Common myeloid progenitor, CD34-positive (primary cell): ENCODE results near the gene OSGIN1.
A peak's percentile ranks its signal among the peaks of the same experiment; 100 is the strongest.

Experiments
- CTCF ChIA-PET: fragments of 350-600 bp; sonication (Branson Sonifier 250); formaldehyde crosslinking; loops from one replicate; lab custom pipeline; 2021; ENCODE audit warnings: antibody characterized with exemption; lab: Charles Lee
- POLR2A ChIA-PET: fragments of 350-600 bp; sonication (Branson Sonifier 250); formaldehyde crosslinking; loops from one replicate; lab custom pipeline; 2021; ENCODE audit warnings: antibody characterized with exemption; lab: Charles Lee
- DNase-seq, 3 donors: peaks; one replicate each; pipeline versions ENCODE4 v3.0.0 to v3.0.0-alpha.2; 2013
- H3K27ac ChIP-seq, 2 experiments: 1 replicate in 1 of 2; 2 replicates in 1 of 2; pipeline ENCODE4 v1.7.0; 2013; ENCODE audit warnings: inconsistent platforms in 2 of 2, low read length in 2 of 2, mild to moderate bottlenecking in 2 of 2, low read depth in 1 of 2, moderate library complexity in 1 of 2; ENCODE audit not compliant: severe bottlenecking in 2 of 2, insufficient read depth in 1 of 2, poor library complexity in 1 of 2
- H3K27me3 ChIP-seq, 5 experiments: replicated peaks in 2 of 5; 1 replicate in 3 of 5; 2 replicates in 2 of 5; pipeline versions ENCODE4 v1.6.1 to v1.7.0; 2013; ENCODE audit warnings: low read length in 4 of 5, mild to moderate bottlenecking in 2 of 5, moderate library complexity in 2 of 5, inconsistent platforms in 1 of 5; ENCODE audit not compliant: insufficient read depth in 5 of 5, control insufficient read depth in 4 of 5
- H3K36me3 ChIP-seq, 4 experiments: 1 replicate in 2 of 4; 2 replicates in 2 of 4; pipeline versions ENCODE4 v1.6.1 to v1.7.0; 2013; ENCODE audit warnings: low read length in 3 of 4, control low read depth in 1 of 4, mild to moderate bottlenecking in 1 of 4; ENCODE audit not compliant: control insufficient read depth in 4 of 4, insufficient read depth in 4 of 4
- H3K4me1 ChIP-seq, 4 experiments: 1 replicate in 3 of 4; 2 replicates in 1 of 4; pipeline versions ENCODE4 v1.6.1 to v1.7.1; 2013; ENCODE audit warnings: low read length in 3 of 4, mild to moderate bottlenecking in 3 of 4, control low read depth in 1 of 4, inconsistent platforms in 1 of 4, moderate library complexity in 1 of 4; ENCODE audit not compliant: control insufficient read depth in 4 of 4, insufficient read depth in 4 of 4; ENCODE audit errors: control extremely low read depth in 1 of 4
- H3K4me3 ChIP-seq, 7 experiments: 1 replicate in 4 of 7; 2 replicates in 3 of 7; pipeline versions ENCODE4 v1.5.1 to v1.7.0; 2013; ENCODE audit warnings: mild to moderate bottlenecking in 7 of 7, low read length in 6 of 7, moderate library complexity in 6 of 7, inconsistent platforms in 2 of 7, low read depth in 2 of 7, control low read depth in 1 of 7; ENCODE audit not compliant: insufficient read depth in 4 of 7, control insufficient read depth in 1 of 7; ENCODE audit errors: extremely low read depth in 1 of 7
- H3K9me3 ChIP-seq, 5 experiments: 1 replicate in 4 of 5; 2 replicates in 1 of 5; pipeline versions ENCODE4 v1.6.1 to v1.7.1; 2013; ENCODE audit warnings: low read length in 4 of 5, mild to moderate bottlenecking in 2 of 5, inconsistent platforms in 1 of 5, low read depth in 1 of 5, moderate library complexity in 1 of 5; ENCODE audit not compliant: control insufficient read depth in 4 of 5, insufficient read depth in 2 of 5; ENCODE audit errors: control extremely low read depth in 1 of 5
- WGBS: methylation state at CpG from one replicate; pipeline ENCODE4 v1.1.5; 2013; ENCODE audit not compliant: insufficient coverage; 5-methylcytosine and 5-hydroxymethylcytosine counted together

Gene OSGIN1

DNA sequence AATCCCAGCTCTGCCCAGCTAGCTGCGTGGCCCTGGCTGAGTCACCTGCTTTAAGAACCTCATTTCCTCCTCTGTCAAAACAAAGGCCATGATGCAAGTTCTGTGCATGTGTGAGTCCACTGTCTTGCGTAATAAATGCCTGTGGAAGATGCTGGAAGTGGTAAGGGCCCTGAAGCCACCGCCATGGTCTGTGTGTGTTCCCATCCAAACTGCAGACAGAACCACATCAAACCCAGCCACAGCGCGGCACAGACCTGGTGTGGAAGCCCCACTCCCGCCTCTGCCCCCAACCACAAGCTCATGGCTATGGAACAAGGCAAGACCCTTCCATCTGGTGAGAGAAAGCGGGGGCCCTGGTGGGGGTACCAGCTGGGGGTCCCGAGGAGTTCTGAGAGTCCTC lies 41.0 kb downstream of the OSGIN1 start:
- ChIA-PET CTCF (interaction anchor here (1.0 to 1.3 kb wide), 3 partner anchors 61 to 70 kb away, joined by 3 to 4 read pairs (median 3); no protein-coding TSS in a partner anchor), POLR2A (no interaction called here)
- Histone ChIP-seq H3K9me3 (peaks cover 0 to 13% (median 5%) of the 10 kb centered on the region in 5 experiments), H3K27me3 (peaks cover 0 to 92% (median 16%) of the 10 kb centered on the region in 5 experiments), H3K36me3 (no peaks in the 10 kb centered on the region), H3K27ac (no peak overlapping the region), H3K4me1 (peaks cover 4 to 8% (median 6%) of the 10 kb centered on the region in 4 experiments), H3K4me3 (no peak overlapping the region)
- DNase-seq = peak in 2 of 3 donors; percentile 49 to 54
- WGBS = 85% methylated on average over 8 of the region's 8 CpGs

- CTCF ChIA-PET = interaction anchor here (1.0 to 1.4 kb wide), 3 partner anchors 42 to 69 kb away, joined by 3 to 4 read pairs (median 3); partner anchors contain the start of gene OSGIN1
- POLR2A ChIA-PET = no interaction called here
- no peak overlapping the region for H3K4me3 ChIP-seq
- 76% methylated on average over 13 of the region's 13 CpGs for WGBS
- DNase-seq = no peak
- peaks cover 0 to 10% (median 5%) of the 10 kb centered on the region in 5 experiments for H3K9me3 ChIP-seq
- peaks cover 4 to 8% (median 6%) of the 10 kb centered on the region in 4 experiments for H3K4me1 ChIP-seq
- H3K27ac ChIP-seq = no peak overlapping the region
- H3K36me3 ChIP-seq = no peaks in the 10 kb centered on the region
- H3K27me3 ChIP-seq = peaks cover 0 to 92% (median 16%) of the 10 kb centered on the region in 5 experiments
Measured at GRCh38 chr16:83994703-83995102, 41.7 kb downstream of the OSGIN1 start.

DNA sequence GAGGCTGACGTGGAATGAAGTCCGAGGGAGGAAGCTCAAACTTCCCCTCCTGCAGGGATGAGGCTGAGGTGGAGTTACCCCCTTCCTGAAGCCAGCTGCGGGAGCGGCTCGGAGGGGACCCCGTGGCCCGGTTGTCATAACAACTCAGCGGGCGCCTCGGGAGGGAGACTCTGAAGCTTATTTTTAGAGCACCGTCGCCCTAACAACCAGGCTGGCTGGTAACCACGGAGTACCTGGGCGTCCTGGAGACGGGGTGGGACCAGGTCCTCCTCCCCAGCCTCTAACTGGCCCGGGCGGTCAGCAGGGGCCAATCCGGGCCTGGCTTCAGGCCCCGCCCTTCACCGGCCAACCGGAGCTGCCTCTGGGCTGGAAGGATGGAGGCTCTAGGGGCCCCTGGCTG lies 42.7 kb downstream of the OSGIN1 start:
- CTCF ChIA-PET = interaction anchor here (1.4 kb wide), 1 partner anchor 43 kb away, joined by 3 read pairs; the partner anchor contains the start of gene OSGIN1
- peaks cover 0 to 87% (median 14%) of the 10 kb centered on the region in 5 experiments for H3K27me3 ChIP-seq
- H3K4me1 ChIP-seq = peaks cover 4 to 8% (median 6%) of the 10 kb centered on the region in 4 experiments
- H3K4me3 ChIP-seq = no peak overlapping the region
- peaks cover 0 to 8% (median 5%) of the 10 kb centered on the region in 5 experiments for H3K9me3 ChIP-seq
- no peak overlapping the region for H3K27ac ChIP-seq
- 5% methylated on average over 20 of the region's 21 CpGs for WGBS
- H3K36me3 ChIP-seq = no peaks in the 10 kb centered on the region
- DNase-seq = peak in 2 of 3 donors; percentile 26 to 40
- POLR2A ChIA-PET = interaction anchor here (0.7 kb wide), 1 partner anchor 10 kb away, joined by 3 read pairs; no protein-coding TSS in a partner anchor

- ChIA-PET POLR2A (no interaction called here), CTCF (interaction anchor here (1.2 kb wide), 1 partner anchor 11 kb away, joined by 3 read pairs; no protein-coding TSS in a partner anchor)
- WGBS = 78% methylated on average over 14 of the region's 15 CpGs
- Histone ChIP-seq H3K27me3 (peaks cover 0 to 94% (median 14%) of the 10 kb centered on the region in 5 experiments), H3K9me3 (peaks cover 0 to 7% (median 3%) of the 10 kb centered on the region in 5 experiments), H3K27ac (no peak overlapping the region), H3K4me3 (no peak overlapping the region), H3K4me1 (peaks cover 4 to 8% (median 6%) of the 10 kb centered on the region in 4 experiments), H3K36me3 (no peaks in the 10 kb centered on the region)
- no peak for DNase-seq
Measured at GRCh38 chr16:83996481-83997252, 43.6 kb downstream of the OSGIN1 start.

GRCh38 chr16:83998091-83998490 lies 45.1 kb downstream of the OSGIN1 start:
- Histone ChIP-seq H3K9me3 (no peaks in the 10 kb centered on the region), H3K27me3 (peaks cover 0 to 94% (median 14%) of the 10 kb centered on the region in 5 experiments), H3K4me1 (peaks cover 4 to 8% (median 6%) of the 10 kb centered on the region in 4 experiments), H3K36me3 (no peaks in the 10 kb centered on the region), H3K27ac (no peak overlapping the region), H3K4me3 (no peak overlapping the region)
- 94% methylated on average over 9 of the region's 13 CpGs for WGBS
- no peak for DNase-seq
- ChIA-PET CTCF (no interaction called here), POLR2A (no interaction called here)

GRCh38 chr16:84000989-84001642 lies 48.1 kb downstream of the OSGIN1 start:
- CTCF ChIA-PET = no interaction called here
- Histone ChIP-seq H3K9me3 (no peaks in the 10 kb centered on the region), H3K4me3 (no peak overlapping the region), H3K27ac (no peak overlapping the region), H3K4me1 (peaks cover 0 to 1% (median 0%) of the 10 kb centered on the region in 4 experiments), H3K36me3 (no peaks in the 10 kb centered on the region), H3K27me3 (peaks cover 4 to 94% (median 19%) of the 10 kb centered on the region in 5 experiments)
- POLR2A ChIA-PET = no interaction called here
- no peak for DNase-seq
- 86% methylated on average over 10 of the region's 13 CpGs for WGBS
